ENCODE results near the gene KIRREL3. TPM values are rescaled to one million over a fixed set of nuclear protein-coding genes. Genes with fewer than 3 reads are reported as not detected.

KIRREL3 gene
- total RNA-seq, 2 donors from 2014 or later = 0.61 to 0.64 TPM

DNA sequence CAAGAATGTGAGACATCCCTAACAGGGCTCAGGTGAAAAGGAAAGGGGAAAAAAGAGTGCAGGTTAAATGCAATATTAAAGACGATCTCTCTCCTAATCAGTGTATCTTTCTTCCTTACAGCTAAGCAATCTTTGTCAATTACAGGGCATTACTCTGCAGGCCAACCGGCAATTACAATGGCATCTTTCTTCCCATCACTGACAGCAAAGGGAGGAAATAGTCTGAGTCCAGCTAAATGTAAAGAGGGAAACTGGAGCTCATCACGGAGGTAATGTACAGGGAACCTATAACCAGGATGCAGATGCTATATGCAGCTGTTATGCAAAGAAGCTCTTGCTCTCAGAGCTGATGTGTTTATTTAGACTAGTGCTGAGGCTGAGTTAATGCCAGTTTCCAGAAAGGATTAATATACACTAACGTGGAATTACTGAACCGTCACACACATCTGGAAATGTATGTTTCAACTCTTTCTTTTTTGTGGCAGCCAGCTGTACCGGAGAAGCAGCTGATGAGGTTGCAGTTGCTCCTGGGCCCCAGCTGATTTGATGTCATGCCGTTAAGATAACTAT is 121.6 kb downstream of the KIRREL3 start:
- Histone ChIP-seq H3K27me3 (no peaks in the 10 kb centered on the region), H3K9ac (ENCODE audit: low read depth in 2 of 2, low read length in 2 of 2) (no peak overlapping the region), H3K9me3 (no peaks in the 10 kb centered on the region), H3K4me1 (no peaks in the 10 kb centered on the region), H3K27ac (no peak overlapping the region), H3K4me3 (no peak overlapping the region), H3K36me3 (no peaks in the 10 kb centered on the region)
- TF ChIP-seq, protein P1, sequence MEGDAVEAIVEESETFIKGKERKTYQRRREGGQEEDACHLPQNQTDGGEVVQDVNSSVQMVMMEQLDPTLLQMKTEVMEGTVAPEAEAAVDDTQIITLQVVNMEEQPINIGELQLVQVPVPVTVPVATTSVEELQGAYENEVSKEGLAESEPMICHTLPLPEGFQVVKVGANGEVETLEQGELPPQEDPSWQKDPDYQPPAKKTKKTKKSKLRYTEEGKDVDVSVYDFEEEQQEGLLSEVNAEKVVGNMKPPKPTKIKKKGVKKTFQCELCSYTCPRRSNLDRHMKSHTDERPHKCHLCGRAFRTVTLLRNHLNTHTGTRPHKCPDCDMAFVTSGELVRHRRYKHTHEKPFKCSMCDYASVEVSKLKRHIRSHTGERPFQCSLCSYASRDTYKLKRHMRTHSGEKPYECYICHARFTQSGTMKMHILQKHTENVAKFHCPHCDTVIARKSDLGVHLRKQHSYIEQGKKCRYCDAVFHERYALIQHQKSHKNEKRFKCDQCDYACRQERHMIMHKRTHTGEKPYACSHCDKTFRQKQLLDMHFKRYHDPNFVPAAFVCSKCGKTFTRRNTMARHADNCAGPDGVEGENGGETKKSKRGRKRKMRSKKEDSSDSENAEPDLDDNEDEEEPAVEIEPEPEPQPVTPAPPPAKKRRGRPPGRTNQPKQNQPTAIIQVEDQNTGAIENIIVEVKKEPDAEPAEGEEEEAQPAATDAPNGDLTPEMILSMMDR (IDR thresholded peaks at IDR 0.05) = no peak
- intact Hi-C loops (cut with DNase I) = loop anchor here (10.0 kb wide), 1 partner anchor 106 kb away; no protein-coding TSS in a partner anchor
- DNase-seq = no peak

DNA sequence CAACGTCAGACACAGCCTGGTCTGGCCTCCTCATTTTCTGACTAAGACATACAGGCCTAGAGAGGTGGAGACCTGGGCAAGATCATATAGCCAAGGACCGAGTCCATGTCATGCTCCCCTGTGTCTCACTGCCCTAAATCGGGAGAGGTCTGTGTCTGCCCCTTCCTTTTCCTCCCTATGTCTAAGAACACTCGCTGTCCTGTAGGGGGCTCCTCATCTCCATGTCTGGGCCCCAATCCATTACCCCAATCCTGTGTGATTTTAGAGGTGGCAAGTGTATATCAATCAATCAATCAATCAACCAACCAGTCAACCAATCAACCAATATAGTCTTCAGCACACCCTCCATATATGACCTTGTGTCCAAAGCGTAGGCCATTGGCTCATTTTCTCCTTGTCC is 125.7 kb downstream of the KIRREL3 start:
- Histone ChIP-seq H3K9ac (ENCODE audit: low read depth in 2 of 2, low read length in 2 of 2) (no peak overlapping the region), H3K9me3 (no peaks in the 10 kb centered on the region), H3K4me3 (no peak overlapping the region), H3K4me1 (no peaks in the 10 kb centered on the region), H3K27ac (no peak overlapping the region), H3K36me3 (no peaks in the 10 kb centered on the region), H3K27me3 (no peaks in the 10 kb centered on the region)
- no peak for DNase-seq
- intact Hi-C loops (cut with DNase I) = loop anchor here (10.0 kb wide), 1 partner anchor 110 kb away; no protein-coding TSS in a partner anchor
- TF ChIP-seq, protein P1 (IDR thresholded peaks at IDR 0.05) = no peak

DNA sequence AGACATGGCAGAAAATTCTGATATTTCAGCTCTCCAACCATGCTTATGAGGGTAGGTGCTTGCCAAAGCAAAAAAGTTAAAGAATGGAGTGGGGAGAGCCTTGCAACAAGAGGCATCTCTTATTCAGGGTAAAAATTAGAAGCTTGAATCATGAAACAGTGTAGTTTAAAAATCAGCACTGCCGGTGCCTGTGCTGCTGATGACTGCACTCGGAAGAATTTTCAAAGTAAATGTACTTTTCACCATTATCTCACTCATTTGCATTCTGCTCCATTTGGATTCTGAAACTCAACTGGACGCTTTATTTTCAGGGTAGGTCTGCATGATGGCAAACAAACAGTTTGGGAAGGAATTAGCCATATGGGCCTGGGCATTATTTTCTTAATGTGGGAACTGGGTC is 126.3 kb downstream of the KIRREL3 start:
- no peaks in the 10 kb centered on the region for H3K9me3 ChIP-seq
- H3K36me3 ChIP-seq = no peaks in the 10 kb centered on the region
- H3K27me3 ChIP-seq = no peaks in the 10 kb centered on the region
- H3K27ac ChIP-seq = no peak overlapping the region
- H3K4me1 ChIP-seq = no peaks in the 10 kb centered on the region
- H3K9ac ChIP-seq (ENCODE audit: low read depth in 2 of 2, low read length in 2 of 2) = no peak overlapping the region
- H3K4me3 ChIP-seq = no peak overlapping the region
- TF ChIP-seq, protein P1 (IDR thresholded peaks at IDR 0.05) = no peak
- DNase-seq = no peak
- intact Hi-C loops (cut with DNase I) = loop anchor here (10.0 kb wide), 1 partner anchor 111 kb away; no protein-coding TSS in a partner anchor

DNA sequence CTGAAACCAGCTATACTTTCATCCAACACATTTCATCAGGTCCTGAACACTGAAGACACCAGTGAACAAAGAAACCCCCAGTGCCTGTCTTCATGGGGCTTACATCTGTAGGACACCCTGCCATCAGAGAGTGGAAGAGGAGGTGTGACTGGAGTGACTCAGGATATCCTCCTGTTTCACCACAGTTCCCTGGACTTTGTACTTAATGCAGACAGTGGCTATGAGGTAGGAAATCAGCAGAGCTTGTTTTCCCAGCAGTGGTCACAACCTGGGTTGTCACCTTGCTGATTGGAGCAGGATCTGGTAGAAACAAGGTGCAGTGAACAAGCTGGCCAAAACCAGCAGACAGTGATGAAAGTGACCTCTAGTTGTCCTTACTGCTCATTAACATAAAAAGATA is 128.8 kb downstream of the KIRREL3 start:
- no peaks in the 10 kb centered on the region for H3K27me3 ChIP-seq
- TF ChIP-seq, protein P1 (IDR thresholded peaks at IDR 0.05) = no peak
- no peaks in the 10 kb centered on the region for H3K9me3 ChIP-seq
- H3K4me3 ChIP-seq = no peak overlapping the region
- no peak overlapping the region for H3K27ac ChIP-seq
- intact Hi-C loops (cut with DNase I) = loop anchor here (10.0 kb wide), 1 partner anchor 113 kb away; no protein-coding TSS in a partner anchor
- DNase-seq = no peak
- no peaks in the 10 kb centered on the region for H3K36me3 ChIP-seq
- no peaks in the 10 kb centered on the region for H3K4me1 ChIP-seq
- no peak overlapping the region for H3K9ac ChIP-seq (ENCODE audit: low read depth in 2 of 2, low read length in 2 of 2)

DNA sequence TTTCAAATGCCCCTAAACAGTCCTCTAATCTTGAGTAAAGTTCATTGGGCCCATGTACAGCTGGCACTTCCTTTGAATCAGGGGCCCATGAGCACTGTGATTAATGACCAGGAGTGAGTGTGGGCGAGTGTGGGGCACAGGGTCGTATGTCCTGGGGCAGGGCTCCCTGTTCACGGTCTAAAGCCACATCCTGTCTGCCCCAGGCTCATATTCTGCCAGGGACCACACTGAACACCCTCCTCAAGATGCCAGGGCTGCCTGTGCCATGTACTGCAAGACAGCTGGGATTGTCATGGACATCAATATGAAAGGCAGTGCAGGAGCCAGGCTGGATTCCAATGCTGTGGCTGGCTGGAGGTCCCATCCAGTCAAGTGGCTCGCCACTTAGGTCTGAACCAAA is 130.5 kb downstream of the KIRREL3 start:
- TF ChIP-seq, protein P1 (IDR thresholded peaks at IDR 0.05) = no peak
- Histone ChIP-seq H3K27me3 (no peaks in the 10 kb centered on the region), H3K27ac (no peak overlapping the region), H3K9me3 (no peaks in the 10 kb centered on the region), H3K9ac (ENCODE audit: low read depth in 2 of 2, low read length in 2 of 2) (no peak overlapping the region), H3K36me3 (no peaks in the 10 kb centered on the region), H3K4me3 (no peak overlapping the region), H3K4me1 (no peaks in the 10 kb centered on the region)
- intact Hi-C loops (cut with DNase I) = loop anchor here (10.0 kb wide), 1 partner anchor 115 kb away; no protein-coding TSS in a partner anchor
- DNase-seq = no peak
